PFSK-1 (cell line): Measurements from ENCODE around the gene RAG1. TPM values are rescaled to one million over a fixed set of nuclear protein-coding genes. Genes with fewer than 3 reads are reported as not detected.

Source experiments
- FOXP2 ChIP-seq: optimal IDR thresholded peaks from 2 replicates; pipeline ENCODE3; 2011; ENCODE audit warnings: borderline replicate concordance, control low read depth, inconsistent platforms; ENCODE audit not compliant: insufficient read depth; ENCODE audit errors: extremely low read length, extremely low read depth
- POLR2AphosphoS5 ChIP-seq: IDR thresholded peaks from 2 replicates; pipeline ENCODE4 v1.6.1; 2012; ENCODE audit warnings: low read depth, mild to moderate bottlenecking, control low read depth, low read length, moderate library complexity
- SIN3A ChIP-seq: IDR thresholded peaks from 2 replicates; pipeline ENCODE4 v1.6.1; 2012; ENCODE audit warnings: mild to moderate bottlenecking, low read length, moderate library complexity, borderline replicate concordance; ENCODE audit not compliant: insufficient read depth
- TAF1 ChIP-seq: IDR thresholded peaks from 2 replicates; pipeline ENCODE4 v1.6.1; 2012; ENCODE audit warnings: low read length, control low read depth, borderline replicate concordance; ENCODE audit not compliant: insufficient read depth
- polyA plus RNA-seq: library from polyadenylated mRNA; unstranded; fragments of >200 nt; gene quantifications from one replicate; pipeline ENCODE4 v1.2.1, GENCODE V29; 2012; ENCODE audit warnings: low read depth, missing spikeins; ENCODE audit not compliant: insufficient read length
- TF ChIP-seq, protein P1 (sequence below), 2 experiments: IDR thresholded peaks; 2 replicates each; pipeline versions ENCODE4 v1.6.1 to v1.8.0; 2011 to 2012; ENCODE audit warnings: low read depth in 2 of 2, low read length in 2 of 2, control low read depth in 1 of 2, inconsistent platforms in 1 of 2, mild to moderate bottlenecking in 1 of 2, moderate library complexity in 1 of 2; ENCODE audit not compliant: insufficient read depth in 1 of 2

The RAG1 gene
- 0.08 TPM for polyA plus RNA-seq

DNA sequence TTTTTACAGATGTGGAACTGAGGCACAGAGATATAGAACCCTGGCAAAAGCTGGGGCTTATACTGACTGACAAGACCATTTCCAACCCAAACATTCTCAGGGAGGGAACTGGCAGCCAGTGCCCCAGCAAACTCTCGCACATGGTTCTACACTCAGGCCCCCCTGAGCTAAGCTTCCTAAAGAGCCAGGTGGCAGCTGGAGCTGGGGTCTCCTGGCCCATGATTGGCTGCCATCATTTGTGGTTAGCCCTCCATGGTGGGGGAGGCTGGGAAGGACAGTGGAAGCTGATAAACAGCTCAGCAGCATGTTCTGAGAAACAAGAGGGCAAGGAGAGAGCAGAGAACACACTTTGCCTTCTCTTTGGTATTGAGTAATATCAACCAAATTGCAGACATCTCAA is at the start of gene RAG1:
TSS of gene RAG1 (plus strand) at position 314 of the 400 bp plus-strand sequence. CDS start 5,298 bp downstream, outside the sequence.
- TF ChIP-seq POLR2AphosphoS5: no peak
- no peak for TF ChIP-seq FOXP2
- no peak for TF ChIP-seq SIN3A
- no peak for TF ChIP-seq TAF1
- TF ChIP-seq, protein P1, sequence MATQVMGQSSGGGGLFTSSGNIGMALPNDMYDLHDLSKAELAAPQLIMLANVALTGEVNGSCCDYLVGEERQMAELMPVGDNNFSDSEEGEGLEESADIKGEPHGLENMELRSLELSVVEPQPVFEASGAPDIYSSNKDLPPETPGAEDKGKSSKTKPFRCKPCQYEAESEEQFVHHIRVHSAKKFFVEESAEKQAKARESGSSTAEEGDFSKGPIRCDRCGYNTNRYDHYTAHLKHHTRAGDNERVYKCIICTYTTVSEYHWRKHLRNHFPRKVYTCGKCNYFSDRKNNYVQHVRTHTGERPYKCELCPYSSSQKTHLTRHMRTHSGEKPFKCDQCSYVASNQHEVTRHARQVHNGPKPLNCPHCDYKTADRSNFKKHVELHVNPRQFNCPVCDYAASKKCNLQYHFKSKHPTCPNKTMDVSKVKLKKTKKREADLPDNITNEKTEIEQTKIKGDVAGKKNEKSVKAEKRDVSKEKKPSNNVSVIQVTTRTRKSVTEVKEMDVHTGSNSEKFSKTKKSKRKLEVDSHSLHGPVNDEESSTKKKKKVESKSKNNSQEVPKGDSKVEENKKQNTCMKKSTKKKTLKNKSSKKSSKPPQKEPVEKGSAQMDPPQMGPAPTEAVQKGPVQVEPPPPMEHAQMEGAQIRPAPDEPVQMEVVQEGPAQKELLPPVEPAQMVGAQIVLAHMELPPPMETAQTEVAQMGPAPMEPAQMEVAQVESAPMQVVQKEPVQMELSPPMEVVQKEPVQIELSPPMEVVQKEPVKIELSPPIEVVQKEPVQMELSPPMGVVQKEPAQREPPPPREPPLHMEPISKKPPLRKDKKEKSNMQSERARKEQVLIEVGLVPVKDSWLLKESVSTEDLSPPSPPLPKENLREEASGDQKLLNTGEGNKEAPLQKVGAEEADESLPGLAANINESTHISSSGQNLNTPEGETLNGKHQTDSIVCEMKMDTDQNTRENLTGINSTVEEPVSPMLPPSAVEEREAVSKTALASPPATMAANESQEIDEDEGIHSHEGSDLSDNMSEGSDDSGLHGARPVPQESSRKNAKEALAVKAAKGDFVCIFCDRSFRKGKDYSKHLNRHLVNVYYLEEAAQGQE (IDR thresholded peaks at IDR 0.05; ENCODE audit: insufficient read depth in 1 of 2, low read depth in 2 of 2, low read length in 2 of 2): no peak

DNA sequence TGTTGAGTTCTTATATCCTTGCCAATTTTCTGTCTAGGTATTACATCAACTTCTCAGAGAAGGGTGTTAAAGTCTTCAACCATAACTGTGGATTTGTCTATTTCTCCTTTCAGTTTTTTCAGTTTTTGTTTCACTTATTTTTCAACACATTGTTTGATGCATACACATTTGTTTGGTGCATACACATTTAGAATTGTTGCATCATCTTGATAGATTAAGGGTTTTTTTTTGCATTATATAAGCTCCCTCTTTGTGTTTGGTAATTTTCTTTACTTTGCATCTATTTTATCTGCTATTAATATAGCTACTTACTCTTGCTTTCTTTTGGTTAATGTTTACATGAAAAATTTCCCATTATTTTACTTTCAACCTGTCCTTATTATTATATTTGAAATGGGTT is 37.0 kb upstream of the RAG1 start:
- TF ChIP-seq POLR2AphosphoS5 (no peak), SIN3A (no peak), FOXP2 (no peak), TAF1 (no peak)
- TF ChIP-seq, protein P1 (IDR thresholded peaks at IDR 0.05; ENCODE audit: insufficient read depth in 1 of 2, low read depth in 2 of 2, low read length in 2 of 2): no peak

DNA sequence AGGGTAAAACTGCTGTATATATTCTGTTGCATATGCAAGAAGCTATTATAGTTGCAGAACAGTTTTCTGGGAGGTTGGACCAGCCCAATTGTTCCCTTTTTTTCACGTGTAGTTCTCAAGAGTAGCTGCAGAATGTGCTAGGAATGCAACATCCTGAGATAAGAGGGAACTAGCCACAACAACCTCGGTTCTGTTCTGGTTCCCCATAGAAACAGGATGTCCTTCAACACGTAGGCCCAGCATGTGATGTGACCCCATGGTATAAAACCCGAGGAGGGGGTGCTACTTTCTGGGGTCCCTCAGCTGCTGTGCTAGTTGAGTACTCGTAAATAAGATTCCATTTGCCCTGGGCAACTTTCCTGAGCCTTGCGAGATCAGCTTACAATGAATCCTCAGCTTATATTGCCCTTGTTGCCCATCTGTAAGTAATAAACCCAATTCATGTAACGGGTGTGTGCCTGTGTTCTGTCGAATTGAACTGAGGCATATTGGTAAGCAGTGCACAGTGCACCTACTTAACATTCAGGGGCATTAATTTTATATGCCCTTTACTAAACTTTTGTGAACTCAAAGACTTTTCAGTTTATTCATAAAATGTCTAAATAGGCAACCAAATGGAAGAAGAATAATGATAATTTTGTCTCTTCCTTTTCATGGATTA is 34.7 kb upstream of the RAG1 start:
- no peak for TF ChIP-seq FOXP2
- no peak for TF ChIP-seq SIN3A
- no peak for TF ChIP-seq POLR2AphosphoS5
- TF ChIP-seq TAF1: no peak
- TF ChIP-seq, protein P1 (IDR thresholded peaks at IDR 0.05; ENCODE audit: insufficient read depth in 1 of 2, low read depth in 2 of 2, low read length in 2 of 2): no peak

DNA sequence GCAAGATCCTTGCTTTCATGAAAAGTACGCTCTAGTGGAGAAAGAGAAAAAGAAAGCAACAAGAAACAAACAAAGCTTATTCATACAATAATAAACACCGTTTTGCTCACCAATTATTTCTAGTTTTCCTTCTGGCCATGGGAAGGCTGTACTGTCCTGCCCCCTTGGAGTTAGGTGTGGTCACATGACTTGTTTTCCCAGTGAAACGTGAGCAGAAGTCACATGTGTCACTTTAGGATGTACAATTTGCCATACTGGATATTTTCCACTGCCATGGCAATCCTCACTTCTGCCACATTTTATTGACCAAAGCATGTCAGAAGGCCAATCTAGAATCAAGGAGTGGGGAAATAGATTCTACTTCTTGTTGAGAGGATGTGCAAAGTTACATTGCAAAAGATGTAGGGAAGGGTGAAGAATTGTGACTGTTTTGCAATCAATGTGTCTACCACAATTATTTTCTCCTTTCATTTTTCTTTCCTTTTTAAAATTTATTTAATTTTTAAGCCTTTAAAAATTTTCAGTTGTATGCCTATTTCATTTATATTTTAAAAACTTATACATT is 33.4 kb upstream of the RAG1 start:
- TF ChIP-seq POLR2AphosphoS5 (no peak), TAF1 (no peak)

DNA sequence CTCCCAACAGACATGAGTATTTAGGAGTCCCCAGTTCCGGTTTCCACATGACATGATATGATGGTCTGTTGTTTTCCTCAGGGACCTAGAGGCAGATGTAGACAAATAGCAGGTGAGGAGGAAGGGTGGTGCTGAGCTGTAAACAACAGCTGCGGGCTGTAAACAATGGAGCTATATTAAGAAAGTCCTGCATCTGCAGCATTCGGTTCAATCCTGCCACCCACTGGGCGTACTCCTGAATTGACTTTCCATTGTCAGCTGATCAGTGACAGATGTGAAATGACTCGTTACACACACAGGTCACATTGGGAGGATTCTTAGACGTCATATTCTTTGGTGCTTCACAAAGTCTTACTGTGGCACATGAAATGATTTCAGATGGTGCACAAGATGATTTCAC is 26.8 kb upstream of the RAG1 start:
- TF ChIP-seq FOXP2: peak; percentile 99
- TF ChIP-seq TAF1: no peak
- TF ChIP-seq, protein P1 (IDR thresholded peaks at IDR 0.05; ENCODE audit: insufficient read depth in 1 of 2, low read depth in 2 of 2, low read length in 2 of 2): no peak
- no peak for TF ChIP-seq POLR2AphosphoS5
- TF ChIP-seq SIN3A: 0 out of 2 replicates have a peak, but pooled peaks have one; percentile 21
